Right cardiac atrium (tissue), 5 donors: ENCODE data around the gene L1CAM. TPM values are rescaled to one million over a fixed set of nuclear protein-coding genes. Genes with fewer than 3 reads are reported as not detected.

Experiments
- ATAC-seq, 2 donors: fragments of 200-7000 bp; cut with Tn5 transposase; one replicate each; pipeline versions ENCODE4 v1.8.0 to v1.9.1; 2020; ENCODE audit warnings: moderate library complexity in 2 of 2, mild to moderate bottlenecking in 1 of 2
- DNase-seq, 3 donors: peaks; one replicate each; pipeline ENCODE4 v3.0.0-alpha.2; 2020
- H3K27ac ChIP-seq: one replicate; pipeline ENCODE4 v1.5.1; 2013; ENCODE audit warnings: mild to moderate bottlenecking, low read length, control low read depth, moderate library complexity
- H3K27me3 ChIP-seq: one replicate; pipeline ENCODE4 v1.6.1; 2013; ENCODE audit not compliant: control insufficient read depth, insufficient read depth
- H3K4me1 ChIP-seq: one replicate; pipeline ENCODE4 v1.6.1; 2013; ENCODE audit warnings: low read length; ENCODE audit not compliant: control insufficient read depth, insufficient read depth
- H3K4me3 ChIP-seq: one replicate; pipeline ENCODE4 v1.5.1; 2013; ENCODE audit warnings: low read length, control low read depth
- H3K9me3 ChIP-seq: one replicate; pipeline ENCODE4 v1.6.1; 2013; ENCODE audit warnings: low read length; ENCODE audit not compliant: control insufficient read depth
- WGBS: extraction: QIAGEN DNeasy Blood & Tissue Kit; methylation state at CpG from one replicate; pipeline ENCODE4 v1.1.7; 2013; 5-methylcytosine and 5-hydroxymethylcytosine counted together
- intact Hi-C, 4 donors: fragments of 100-400 bp; cut with DNase I; formaldehyde crosslinking; loops; one replicate each; pipeline versions ENCODE4 v1.11.0 to v1.14.0; 2022 to 2023
- polyA plus RNA-seq: library from polyadenylated mRNA; stranded (reverse); fragments of 200-250 nt; gene quantifications from one replicate; pipeline ENCODE4 v1.2.3, GENCODE V29; 2013
- total RNA-seq, 4 donors: library from RNA; stranded (reverse); fragmentation: NEBNext Ultra II Directional; extraction: Animal tissue kit (Norgen Biotek cat#: 25700); gene quantifications; one replicate each; pipeline ENCODE4 v1.2.1, GENCODE V29; 2021
- donor health status: healthy with polysubstance abuse.
- donor health status: DM: no; HTN: yes; CAD: no.
- donor health status: DM: no; HTN: no; CAD: no.
- donor health status: DM: no; HTN: yes; CAD: no; lungs with severe emphysema.
- donor health status: DM: yes; HTN: yes; CAD: no.

The L1CAM gene
- total and polyA plus RNA-seq, 5 donors: 7.3 to 14.1 (median 9.2) TPM

- WGBS: 74% methylated on average over 21 of the region's 21 CpGs
- no peaks in the 10 kb centered on the region for H3K4me1 ChIP-seq
- intact Hi-C loops: no loop called here
- DNase-seq (no peak), ATAC-seq (no peak)
- H3K27me3 ChIP-seq: no peaks in the 10 kb centered on the region
- no peaks in the 10 kb centered on the region for H3K9me3 ChIP-seq
- no peak overlapping the region for H3K27ac ChIP-seq
- no peak overlapping the region for H3K4me3 ChIP-seq
Measured at GRCh38 chrX:153861733-153862310, 24.2 kb downstream of the L1CAM start.

GRCh38 chrX:153861151-153861550, 24.8 kb downstream of the L1CAM start:
- no peak overlapping the region for H3K27ac ChIP-seq
- WGBS: 74% methylated on average over 10 of the region's 10 CpGs
- H3K4me3 ChIP-seq: no peak overlapping the region
- DNase-seq: no peak
- H3K27me3 ChIP-seq: no peaks in the 10 kb centered on the region
- ATAC-seq: no peak
- no peaks in the 10 kb centered on the region for H3K4me1 ChIP-seq
- no peaks in the 10 kb centered on the region for H3K9me3 ChIP-seq
- intact Hi-C loops: no loop called here

- 81% methylated on average over 2 of the region's 2 CpGs for WGBS
- intact Hi-C loops: no loop called here
- no peaks in the 10 kb centered on the region for H3K27me3 ChIP-seq
- no peak overlapping the region for H3K27ac ChIP-seq
- no peaks in the 10 kb centered on the region for H3K4me1 ChIP-seq
- DNase-seq (no peak), ATAC-seq (no peak)
- no peak overlapping the region for H3K4me3 ChIP-seq
- H3K9me3 ChIP-seq: no peaks in the 10 kb centered on the region
Measured at GRCh38 chrX:153857348-153857903, 28.5 kb downstream of the L1CAM start.

- no peak for DNase-seq
Measured at GRCh38 chrX:153854702-153855101, 31.3 kb downstream of the L1CAM start.

GRCh38 chrX:153853902-153854267, 32.1 kb downstream of the L1CAM start:
- 87% methylated on average over 3 of the region's 3 CpGs for WGBS
- H3K27me3 ChIP-seq: no peaks in the 10 kb centered on the region
- DNase-seq (no peak), ATAC-seq (no peak)
- no peaks in the 10 kb centered on the region for H3K4me1 ChIP-seq
- no peak overlapping the region for H3K27ac ChIP-seq
- H3K4me3 ChIP-seq: no peak overlapping the region
- no peaks in the 10 kb centered on the region for H3K9me3 ChIP-seq
- intact Hi-C loops: no loop called here

More at GRCh38 chrX:153854702-153855101, 31.3 kb downstream of the L1CAM start:
- H3K9me3 ChIP-seq: no peaks in the 10 kb centered on the region
- WGBS: 79% methylated on average over 9 of the region's 9 CpGs
- no peaks in the 10 kb centered on the region for H3K4me1 ChIP-seq
- no peak overlapping the region for H3K27ac ChIP-seq
- ATAC-seq: no peak
- H3K27me3 ChIP-seq: no peaks in the 10 kb centered on the region
- H3K4me3 ChIP-seq: no peak overlapping the region
- intact Hi-C loops: no loop called here

GRCh38 chrX:153853180-153853901, 32.6 kb downstream of the L1CAM start:
- Histone ChIP-seq H3K27ac (no peak overlapping the region), H3K4me1 (no peaks in the 10 kb centered on the region), H3K9me3 (no peaks in the 10 kb centered on the region), H3K27me3 (no peaks in the 10 kb centered on the region), H3K4me3 (no peak overlapping the region)
- 61% methylated on average over 3 of the region's 3 CpGs for WGBS
- intact Hi-C loops: no loop called here
- no peak for ATAC-seq
- DNase-seq: no peak

- Histone ChIP-seq H3K4me1 (no peaks in the 10 kb centered on the region), H3K27me3 (no peaks in the 10 kb centered on the region), H3K27ac (no peak overlapping the region), H3K4me3 (no peak overlapping the region), H3K9me3 (no peaks in the 10 kb centered on the region)
- WGBS: 58% methylated on average over 3 of the region's 3 CpGs
- intact Hi-C loops: no loop called here
- ATAC-seq (no peak), DNase-seq (no peak)
Measured at GRCh38 chrX:153851981-153852380, 34.0 kb downstream of the L1CAM start.

- no peak for ATAC-seq
- 63% methylated on average over 3 of the region's 3 CpGs for WGBS
- H3K27me3 ChIP-seq: no peaks in the 10 kb centered on the region
- intact Hi-C loops: no loop called here
- H3K4me1 ChIP-seq: no peaks in the 10 kb centered on the region
- H3K27ac ChIP-seq: no peak overlapping the region
- DNase-seq: no peak
- H3K4me3 ChIP-seq: no peak overlapping the region
- H3K9me3 ChIP-seq: no peaks in the 10 kb centered on the region
Measured at GRCh38 chrX:153848325-153848724, 37.6 kb downstream of the L1CAM start.

- no peak overlapping the region for H3K27ac ChIP-seq
- WGBS: 14% methylated on average over 3 of the region's 3 CpGs
- intact Hi-C loops: no loop called here
- no peak for DNase-seq
- H3K9me3 ChIP-seq: no peaks in the 10 kb centered on the region
- H3K27me3 ChIP-seq: no peaks in the 10 kb centered on the region
- ATAC-seq: no peak
- no peaks in the 10 kb centered on the region for H3K4me1 ChIP-seq
- H3K4me3 ChIP-seq: no peak overlapping the region
Measured at GRCh38 chrX:153845842-153846241, 40.1 kb downstream of the L1CAM start.

GRCh38 chrX:153845195-153845594, 40.8 kb downstream of the L1CAM start:
- H3K9me3 ChIP-seq: no peaks in the 10 kb centered on the region
- 45% methylated on average over 6 of the region's 6 CpGs for WGBS
- no peaks in the 10 kb centered on the region for H3K27me3 ChIP-seq
- DNase-seq (no peak), ATAC-seq (no peak)
- H3K4me3 ChIP-seq: no peak overlapping the region
- intact Hi-C loops: no loop called here
- no peak overlapping the region for H3K27ac ChIP-seq
- H3K4me1 ChIP-seq: no peaks in the 10 kb centered on the region

- Histone ChIP-seq H3K27me3 (no peaks in the 10 kb centered on the region), H3K4me3 (no peak overlapping the region), H3K27ac (no peak overlapping the region), H3K9me3 (no peaks in the 10 kb centered on the region), H3K4me1 (no peaks in the 10 kb centered on the region)
- intact Hi-C loops: no loop called here
- no peak for ATAC-seq
- WGBS: 30% methylated on average over 6 of the region's 6 CpGs
- no peak for DNase-seq
Measured at GRCh38 chrX:153844509-153845082, 41.4 kb downstream of the L1CAM start.
